Activated CD8-positive, alpha-beta memory T cell treated with anti-CD3 and anti-CD28 coated beads, Interleukin-2, amount 50 U/mL, for 24 hours (primary cell): ENCODE results near the gene DNASE2.
"Not testable (repeated sequence)": the region's sequence is repeated elsewhere in the genome, so short reads cannot be mapped to it uniquely, and the experiment has no call there.

Experiments used
- DNase-seq: peaks from one replicate; pipeline ENCODE4 v3.0.0-alpha.2; 2020; ENCODE audit errors: extremely low read depth

Gene DNASE2

DNA sequence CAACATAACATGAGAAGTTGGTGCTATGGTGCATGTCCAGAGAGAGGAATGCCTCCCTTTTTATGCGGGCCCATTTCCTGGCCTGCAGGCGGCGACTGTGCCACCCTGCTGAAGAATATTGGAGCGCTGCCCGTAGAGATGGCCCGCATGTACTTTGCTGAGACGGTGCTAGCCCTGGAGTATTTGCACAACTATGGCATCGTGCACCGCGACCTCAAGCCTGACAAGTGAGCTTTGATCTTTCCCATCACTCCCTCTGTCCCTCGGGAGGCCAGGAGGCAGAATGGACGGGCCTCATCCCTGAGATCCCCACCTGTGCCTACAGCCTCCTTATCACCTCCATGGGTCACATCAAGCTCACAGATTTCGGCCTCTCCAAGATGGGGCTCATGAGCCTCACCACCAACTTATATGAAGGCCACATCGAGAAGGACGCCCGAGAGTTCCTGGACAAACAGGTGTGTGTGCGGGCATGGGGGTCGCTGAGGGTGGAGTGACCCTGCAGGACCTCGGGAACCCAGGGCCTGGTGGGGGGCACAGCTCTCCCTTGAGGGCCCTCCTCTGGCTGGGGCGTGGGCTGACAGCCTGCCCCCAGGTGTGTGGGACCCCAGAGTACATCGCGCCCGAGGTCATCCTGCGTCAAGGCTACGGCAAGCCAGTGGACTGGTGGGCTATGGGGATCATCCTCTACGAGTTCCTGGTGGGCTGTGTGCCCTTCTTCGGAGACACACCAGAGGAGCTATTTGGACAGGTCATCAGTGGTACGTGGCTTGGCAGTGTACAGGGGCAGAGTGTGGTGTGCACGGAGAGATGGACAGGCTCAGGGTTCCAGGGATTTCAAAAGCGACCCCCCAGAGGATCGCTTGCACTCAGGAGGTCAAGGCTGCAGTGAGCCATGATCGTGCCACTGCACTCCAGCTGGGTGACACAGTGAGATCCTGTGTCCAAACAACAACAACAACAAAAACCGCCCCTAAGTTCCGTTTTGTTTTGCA, 16.2 kb downstream of the DNASE2 start:
- no peak for DNase-seq

DNA sequence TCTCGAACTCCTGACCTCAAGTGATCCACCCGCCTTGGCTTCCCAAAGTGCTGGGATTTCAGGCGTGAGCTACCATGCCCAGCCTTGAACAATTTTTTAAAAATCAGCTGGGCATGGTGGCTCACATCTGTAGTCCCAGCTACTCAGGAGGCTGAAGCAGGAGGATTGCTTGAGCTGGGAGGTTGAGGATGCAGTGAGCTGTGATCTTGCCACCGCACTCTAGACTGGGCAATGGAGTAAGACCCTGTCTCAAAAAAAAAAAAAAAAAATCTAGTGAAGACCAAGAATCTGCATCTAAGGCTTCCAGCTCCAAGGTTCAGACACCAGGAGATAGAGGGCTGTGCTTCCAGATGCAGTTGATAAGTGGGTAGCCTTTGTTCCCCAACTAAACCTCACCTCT, 17.1 kb downstream of the DNASE2 start:
- no peak for DNase-seq

DNA sequence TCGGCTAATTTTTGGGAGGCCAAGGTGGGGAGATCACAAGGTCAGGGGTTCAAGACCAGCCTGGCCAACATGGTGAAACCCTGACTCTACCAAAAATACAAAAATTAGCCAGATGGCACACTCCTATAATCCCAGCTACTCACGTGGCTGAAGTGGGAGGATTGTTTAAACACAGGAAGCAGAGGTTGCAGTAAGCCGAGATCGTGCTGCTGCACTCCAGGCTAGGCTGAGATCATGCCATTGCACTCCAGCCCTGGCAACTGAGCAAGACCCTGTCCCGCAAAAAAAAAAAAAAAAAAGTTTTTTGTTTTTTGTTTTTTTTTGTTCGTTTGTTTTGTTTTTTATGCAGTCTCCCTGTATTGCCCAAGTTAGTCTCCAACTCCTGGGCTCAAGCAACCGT, 21.7 kb downstream of the DNASE2 start:
- no peak for DNase-seq

DNA sequence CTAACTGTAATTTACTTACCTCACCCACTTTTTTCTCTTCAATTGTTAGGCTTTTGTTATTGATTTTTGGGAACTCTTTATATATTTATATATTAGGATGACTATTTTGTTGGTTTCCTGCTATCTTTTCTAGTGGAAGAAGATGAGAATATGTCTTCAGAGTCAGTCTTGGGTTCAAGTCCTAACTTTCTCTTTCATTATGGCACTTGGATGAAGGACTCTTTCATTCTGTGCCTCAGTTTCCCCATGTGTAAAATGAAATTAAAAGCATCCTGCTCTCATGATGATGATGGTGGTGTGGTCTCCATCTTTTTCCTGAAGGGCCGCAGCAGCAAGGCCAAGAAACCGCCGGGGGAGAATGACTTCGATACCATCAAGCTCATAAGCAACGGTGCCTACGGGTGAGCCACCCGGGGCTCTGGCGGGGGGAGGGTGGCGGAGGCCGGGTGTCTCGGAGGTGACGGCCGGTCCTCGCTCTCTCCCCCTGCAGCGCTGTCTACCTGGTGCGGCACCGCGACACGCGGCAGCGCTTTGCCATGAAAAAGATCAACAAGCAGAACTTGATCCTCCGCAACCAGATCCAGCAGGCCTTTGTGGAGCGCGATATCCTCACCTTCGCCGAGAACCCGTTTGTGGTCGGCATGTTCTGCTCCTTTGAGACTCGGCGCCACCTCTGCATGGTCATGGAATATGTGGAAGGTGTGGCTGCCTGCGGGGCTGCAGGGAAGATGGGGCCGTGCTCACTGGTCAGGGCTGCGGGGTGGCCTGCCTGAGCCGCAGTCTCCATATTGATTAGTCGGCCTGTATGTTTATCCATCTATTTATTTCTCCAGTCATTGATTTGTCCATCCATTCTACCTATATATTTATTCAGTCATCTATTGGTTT, 23.0 kb downstream of the DNASE2 start:
- DNase-seq: no peak

DNA sequence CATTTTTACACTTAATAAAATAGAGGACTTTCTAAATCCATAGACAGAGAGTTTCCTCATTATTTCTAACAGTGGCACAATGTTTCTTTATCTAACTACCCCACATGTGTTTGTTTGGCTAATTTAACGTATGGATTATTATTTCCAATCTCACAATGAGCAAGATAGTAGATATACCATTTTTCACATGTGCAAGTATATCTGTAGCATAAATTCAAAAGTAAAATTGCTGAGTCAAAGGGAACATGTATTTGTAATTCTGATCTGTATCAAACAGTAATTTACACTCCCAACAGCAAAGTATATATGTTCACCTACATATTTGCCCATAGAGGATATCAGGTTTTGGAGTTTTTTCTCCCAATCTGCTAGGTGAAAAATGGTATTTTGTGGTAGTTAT, 24.6 kb downstream of the DNASE2 start:
- no peak for DNase-seq

DNA sequence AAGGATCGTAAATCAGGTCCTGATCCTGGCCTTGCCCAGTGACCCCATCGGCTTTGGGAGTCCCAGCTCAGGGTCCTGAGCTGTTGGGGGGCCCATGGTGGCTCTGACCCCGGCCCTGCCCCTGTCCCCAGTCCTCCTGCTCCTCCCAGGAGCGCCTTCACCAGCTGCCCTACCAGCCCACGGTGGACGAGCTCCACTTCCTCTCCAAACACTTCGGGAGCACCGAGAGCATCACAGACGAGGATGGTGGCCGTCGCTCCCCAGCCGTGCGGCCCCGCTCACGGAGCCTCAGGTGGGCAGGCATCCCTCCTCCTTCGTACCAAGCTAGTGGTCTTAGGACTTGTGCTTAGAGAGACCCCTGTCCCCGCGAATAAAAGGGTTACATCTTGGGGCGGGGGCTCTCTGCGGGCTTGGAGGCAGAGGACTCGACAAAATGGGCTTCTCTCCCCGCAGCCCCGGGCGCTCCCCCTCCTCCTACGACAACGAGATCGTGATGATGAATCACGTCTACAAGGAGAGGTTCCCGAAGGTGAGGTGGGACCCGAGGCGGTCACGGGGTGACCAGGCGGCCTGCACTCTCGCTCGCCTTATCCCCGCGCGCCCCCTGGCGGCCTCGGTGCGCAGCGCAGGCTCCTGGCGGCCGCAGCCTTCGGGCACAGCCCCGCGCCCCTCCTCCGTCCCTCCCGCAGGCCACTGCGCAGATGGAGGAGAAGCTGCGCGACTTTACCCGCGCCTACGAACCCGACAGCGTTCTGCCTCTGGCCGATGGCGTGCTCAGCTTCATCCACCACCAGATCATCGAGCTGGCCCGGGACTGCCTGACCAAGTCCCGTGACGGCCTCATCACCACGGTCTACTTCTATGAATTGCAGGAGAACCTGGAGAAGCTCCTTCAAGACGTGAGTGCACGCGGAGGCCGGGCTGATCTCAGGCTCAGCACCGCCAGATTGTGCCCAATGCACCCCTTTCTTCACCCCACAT, 33.8 kb downstream of the DNASE2 start:
- DNase-seq: peak; percentile 65

DNA sequence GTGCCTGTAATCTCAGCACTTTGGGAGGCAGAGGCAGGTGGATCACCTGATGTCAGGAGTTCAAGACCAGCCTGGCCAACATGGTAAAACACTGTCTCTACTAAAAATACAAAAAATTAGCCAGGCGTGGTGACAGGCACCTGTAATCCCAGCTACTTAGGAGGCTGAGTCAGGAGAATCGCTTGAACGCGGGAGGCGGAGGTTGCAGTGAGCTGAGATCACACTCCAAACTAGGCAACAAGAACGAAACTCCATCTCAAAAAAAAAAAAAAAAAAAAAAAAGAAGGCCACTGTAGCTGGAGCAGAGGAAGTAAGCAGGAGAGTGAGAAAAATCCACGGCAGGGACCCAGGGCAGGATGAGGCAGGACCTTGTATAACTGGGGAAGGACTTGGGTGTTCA, 34.6 kb downstream of the DNASE2 start:
- not testable (repeated sequence) for DNase-seq

DNA sequence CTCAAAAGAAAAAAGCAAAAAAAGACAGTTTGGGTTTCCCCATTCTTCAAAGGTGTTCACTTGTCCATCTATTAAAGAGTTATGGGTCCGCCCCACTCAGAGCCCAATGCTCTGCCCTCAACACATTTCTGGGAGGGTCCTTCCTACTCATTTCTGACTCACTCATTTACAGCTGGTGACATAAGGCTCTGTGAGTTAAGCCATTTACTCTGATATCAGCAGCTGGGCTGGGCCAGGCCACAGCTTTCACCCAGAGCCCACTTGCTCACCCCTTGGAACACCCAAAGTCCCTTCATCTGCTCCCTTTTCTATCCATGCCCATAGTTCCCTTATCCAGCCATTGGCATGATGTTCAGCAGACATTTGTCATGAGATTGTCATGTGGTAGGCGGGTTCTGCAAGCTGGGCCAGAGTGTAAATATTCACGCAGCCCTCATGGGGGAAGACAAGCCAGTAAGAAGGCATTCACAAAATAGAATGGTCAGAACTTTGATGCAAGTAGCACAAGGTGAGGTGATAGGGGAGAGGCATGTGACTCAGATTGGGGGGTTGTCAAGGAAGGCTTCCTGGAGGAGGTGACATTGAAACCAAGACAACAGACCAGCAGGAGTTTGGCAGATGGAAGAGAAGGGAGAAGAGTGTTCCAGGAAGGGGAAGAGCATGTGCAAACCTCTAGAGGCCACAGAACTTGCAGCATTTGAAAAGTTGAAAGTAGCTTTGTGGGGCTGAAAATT, 37.1 kb downstream of the DNASE2 start:
- DNase-seq: no peak

DNA sequence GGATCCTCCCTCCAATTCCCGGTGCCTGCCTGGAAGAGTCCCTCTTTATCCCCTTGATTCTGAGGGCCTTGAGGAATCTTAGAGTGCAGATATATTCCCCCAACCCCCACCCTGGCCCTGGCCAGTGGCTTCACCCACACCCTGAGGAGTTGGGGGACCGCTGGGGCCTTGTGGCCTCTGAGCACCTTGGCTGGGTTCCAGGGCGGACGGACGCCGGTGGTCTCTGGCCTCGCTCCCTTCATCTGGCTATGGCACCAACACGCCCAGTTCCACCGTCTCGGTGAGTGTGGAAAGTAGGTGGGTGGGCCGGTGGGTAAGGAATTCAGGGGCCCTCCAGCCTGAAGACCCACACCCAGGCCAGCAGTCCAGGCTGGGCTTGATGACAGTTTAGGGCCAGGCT, 37.9 kb downstream of the DNASE2 start:
- no peak for DNase-seq

DNA sequence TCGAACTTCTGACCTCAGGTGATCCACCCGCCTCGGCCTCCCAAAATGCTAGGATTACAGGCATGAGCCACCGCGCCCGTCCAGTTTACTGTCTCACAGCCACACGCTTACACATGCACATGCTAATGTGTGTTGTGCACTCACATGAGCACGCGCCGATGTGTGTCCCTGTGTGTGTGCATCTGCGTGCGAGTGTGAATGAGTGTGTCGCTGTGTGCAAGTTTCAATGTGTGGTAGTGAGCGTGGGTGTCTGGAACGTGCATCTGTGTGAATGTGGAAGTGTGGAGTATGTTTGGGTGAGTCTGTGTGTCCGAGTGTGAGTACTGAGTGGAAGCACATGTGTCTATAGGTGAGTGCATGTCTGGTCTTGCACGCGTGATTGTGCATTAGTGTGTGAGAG, 38.7 kb downstream of the DNASE2 start:
- no peak for DNase-seq

DNA sequence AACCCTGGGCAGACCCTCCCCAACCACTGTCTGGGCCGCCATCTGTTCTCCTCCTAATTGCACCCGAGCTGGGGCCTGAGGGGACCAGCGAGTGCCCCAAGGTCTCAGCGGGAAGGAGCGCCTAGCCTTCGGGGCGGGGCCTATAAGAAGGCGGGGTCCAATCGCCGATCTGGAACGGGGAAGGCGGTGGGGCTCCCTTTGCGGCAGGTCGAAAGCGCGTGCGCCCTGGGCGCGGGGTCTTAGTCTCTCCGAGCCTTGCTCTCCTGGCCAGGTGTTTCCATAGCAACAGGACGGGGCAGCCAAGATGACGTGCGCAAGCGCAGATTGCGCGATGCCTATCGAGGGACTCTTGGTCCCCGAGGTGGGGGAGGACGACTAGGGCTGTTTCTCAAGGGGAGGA, 40.2 kb downstream of the DNASE2 start:
- no peak for DNase-seq

DNA sequence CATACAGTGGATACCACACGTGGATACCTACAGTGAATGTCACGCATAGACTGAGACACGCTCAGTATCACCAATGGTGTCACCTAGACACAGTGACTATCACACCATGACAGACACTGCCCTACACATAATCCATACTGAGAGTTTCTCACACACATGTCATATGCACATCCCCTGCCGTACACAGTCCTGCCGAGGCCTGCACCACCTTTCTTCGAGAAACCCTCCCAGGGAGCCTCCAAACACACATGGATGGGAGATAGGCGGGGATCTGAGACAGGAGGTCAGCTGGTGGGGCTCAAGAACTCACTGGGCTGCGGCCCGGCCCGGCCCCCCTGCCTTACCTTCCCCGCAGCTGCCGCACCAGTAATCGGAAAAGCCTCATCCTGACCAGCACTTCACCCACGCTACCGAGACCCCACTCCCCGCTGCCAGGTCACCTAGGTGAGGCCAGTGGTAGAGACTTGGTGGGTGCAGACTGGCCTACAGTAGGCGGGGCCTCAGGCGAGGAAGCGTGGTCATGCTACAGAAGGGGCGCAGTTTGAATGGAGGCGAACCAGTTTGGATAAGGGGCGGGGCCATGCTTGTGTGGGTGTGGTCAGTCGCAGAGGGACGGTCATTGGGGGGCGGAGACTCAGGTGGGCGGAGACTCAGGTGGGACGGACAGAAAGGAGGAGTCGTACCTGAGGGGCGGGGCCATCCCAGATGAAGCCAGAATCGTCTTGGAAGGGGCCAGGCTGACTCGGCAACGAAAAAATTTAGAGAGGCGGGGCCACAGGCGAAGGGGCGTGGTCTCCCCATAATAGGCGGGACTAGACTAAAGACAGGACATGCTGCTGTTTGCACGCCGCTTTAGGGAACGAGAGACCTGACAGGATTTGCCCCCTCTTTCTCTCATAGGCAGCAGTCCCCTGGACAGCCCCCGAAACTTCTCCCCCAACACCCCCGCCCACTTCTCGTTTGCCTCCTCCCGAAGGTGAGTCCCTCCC, 40.9 kb downstream of the DNASE2 start:
- no peak for DNase-seq

DNA sequence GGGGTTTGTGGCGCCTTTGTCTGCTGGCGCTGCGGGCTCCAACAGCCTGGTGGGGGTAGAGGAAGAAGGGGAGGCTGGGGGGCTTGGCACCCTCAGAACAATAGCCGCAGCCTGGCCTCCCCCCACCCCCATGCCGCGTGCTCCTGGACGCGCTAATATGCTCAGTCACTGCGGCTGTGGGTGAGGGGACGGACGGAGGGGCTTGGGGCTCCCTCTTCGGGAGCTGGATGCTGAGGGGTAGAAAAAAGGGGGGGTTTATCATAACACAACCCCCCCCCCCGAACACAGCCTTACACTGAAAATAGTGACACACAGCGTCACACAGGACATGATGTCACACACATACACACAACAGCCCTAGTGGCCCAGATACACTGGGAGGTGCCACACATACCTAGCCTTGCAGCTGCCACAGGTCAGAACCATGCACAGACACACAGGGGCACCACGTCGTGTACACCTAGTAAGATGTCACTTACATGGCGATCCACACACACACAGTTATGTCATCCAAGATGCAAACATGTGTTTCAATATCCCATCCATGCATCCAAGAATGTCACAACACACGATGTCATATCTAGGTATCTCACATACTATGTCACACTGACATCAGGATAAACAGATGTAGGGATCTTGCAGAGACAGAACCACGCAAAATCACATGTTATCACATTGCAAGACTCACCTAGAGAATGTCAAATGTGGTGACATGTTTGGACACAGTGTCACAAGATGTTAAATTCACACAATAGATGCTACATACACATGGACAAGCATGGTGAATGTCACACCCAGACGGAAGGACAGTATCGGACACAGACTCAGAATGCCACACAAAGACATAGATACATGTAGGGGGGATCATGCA, 42.1 kb downstream of the DNASE2 start:
- no peak for DNase-seq

DNA sequence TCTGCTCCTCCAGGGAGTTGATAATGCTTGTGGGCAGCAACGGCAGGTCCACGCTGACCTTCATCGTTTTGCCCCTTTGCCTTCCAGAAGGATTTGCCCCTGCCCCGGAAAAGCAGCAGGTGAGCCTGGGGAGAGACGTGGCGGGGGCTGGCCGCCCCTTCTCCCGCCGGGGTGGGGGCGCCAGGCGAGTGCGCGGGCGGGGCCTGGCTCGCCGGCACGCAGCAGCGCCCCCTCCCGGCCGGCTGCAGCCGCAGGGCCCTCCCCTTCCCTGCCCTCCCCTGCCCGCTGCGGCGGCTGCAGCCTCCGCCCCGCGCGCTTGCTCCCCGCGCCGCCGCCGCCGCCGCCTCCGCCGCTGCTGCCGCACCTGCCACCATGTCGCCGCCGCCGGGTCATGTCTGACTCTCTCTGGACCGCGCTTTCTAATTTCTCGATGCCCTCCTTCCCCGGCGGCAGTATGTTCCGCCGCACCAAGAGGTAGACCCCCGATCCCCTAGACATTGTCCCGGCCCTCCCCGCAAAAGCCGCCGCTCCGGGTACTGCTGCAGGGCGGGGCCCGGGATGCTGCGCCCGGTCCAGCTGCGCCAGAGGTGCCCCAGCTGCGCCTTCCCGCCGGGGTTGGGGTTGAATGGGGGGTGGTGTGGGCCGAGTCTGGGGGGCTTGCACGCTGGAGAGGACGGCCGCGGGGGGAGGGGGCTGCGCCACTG, 42.9 kb downstream of the DNASE2 start, which contains the start of gene MAST1:
Gene MAST1, plus strand, starts transcription at position 334 of the 704 bp plus-strand sequence. Its CDS starts 58 bp downstream, at position 392.
- DNase-seq: no peak

DNA sequence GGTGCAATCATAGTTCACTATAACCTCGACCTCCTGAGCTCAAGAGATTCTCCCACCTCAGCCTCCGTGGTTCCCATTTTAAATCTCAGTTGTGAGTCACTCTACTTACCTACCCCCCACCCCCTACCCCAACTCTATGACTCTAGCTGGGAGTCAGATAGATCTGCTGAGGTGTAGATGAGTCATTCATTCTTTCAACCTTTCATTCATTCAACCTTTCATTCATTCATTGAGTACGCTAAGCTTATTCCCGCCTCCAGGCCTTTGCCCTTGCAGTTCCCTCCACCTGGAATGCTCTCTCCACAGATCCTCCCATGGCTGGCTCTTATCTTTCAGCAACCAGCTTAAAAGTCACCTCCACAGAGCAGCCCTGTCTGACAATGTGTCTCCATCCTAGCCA, 44.0 kb downstream of the DNASE2 start:
- DNase-seq: no peak

DNA sequence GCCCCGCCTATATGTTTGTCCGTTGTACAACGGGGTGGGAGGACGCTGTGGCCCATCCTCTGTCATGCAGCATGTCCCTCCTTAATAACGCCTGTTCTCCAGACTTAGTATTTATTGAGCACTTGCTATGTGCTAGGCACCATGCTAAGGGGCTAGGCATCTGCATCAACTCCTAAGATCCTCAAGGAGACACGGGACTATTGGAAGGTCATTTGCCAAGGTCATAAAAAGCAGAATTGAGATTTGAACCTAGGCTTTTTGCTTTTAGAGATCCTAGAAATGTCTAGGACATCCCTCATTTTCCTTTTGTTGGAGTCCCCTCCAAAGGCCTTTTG, 44.8 kb downstream of the DNASE2 start:
- DNase-seq: no peak

DNA sequence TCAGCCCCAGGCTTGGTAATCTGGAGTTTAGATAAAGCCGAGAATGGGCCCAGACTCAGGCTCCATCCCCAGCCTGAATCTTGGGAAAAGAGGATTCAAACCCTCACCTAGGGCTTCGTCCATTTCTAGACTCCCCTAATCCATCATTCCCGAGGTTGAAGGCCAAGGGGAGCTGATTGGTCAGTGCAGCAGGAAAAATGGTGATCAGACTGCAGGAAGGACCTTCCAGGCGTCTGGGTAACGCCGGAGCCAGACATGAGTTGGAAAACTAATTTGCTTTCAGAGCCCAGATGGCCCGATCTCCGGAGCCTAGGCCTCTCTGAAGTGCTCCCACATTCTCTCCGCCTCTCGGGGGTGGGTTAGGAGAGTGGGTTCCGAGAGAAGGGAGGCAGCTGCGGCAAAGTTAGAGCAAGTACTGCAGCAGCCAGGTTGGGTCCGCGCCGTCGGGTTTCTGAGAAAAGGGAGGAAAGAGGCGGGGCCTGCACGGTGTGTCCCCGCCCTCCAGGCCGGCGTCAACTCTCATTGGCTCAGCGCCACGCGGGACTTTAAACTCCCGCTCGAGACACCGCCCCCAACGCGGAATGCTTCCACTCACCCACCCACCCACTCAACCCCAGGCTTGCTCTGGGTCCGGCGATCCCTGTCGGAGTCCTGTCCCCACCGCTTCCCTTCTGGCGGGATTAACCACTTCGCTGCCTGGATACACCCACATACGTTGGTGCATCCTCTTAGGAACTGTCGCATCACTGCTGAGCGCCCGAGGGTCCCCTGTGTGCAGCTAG, 46.1 kb downstream of the DNASE2 start:
- no peak for DNase-seq
